GM19463 (cell line): ENCODE measurements around the gene NAV3.

Source experiments
- ATAC-seq: cut with Tn5 transposase; IDR thresholded peaks from one replicate; pipeline ENCODE4 v1.9.1; 2021; ENCODE audit warnings: mild to moderate bottlenecking, moderate library complexity; ENCODE audit not compliant: unreplicated experiment

NAV3 gene

GRCh38 chr12:77974645-77975044 is 144.0 kb downstream of the NAV3 start:
- no peak for ATAC-seq

GRCh38 chr12:77979597-77980250 is 149.0 kb downstream of the NAV3 start:
- ATAC-seq: no peak

- no peak for ATAC-seq
Measured at GRCh38 chr12:77980782-77981181, 150.1 kb downstream of the NAV3 start.

- ATAC-seq: no peak
Measured at GRCh38 chr12:77983859-77984258, 153.2 kb downstream of the NAV3 start.

- no peak for ATAC-seq
Measured at GRCh38 chr12:77992760-77993159, 162.1 kb downstream of the NAV3 start.

- ATAC-seq: no peak
Measured at GRCh38 chr12:77993658-77994057, 163.0 kb downstream of the NAV3 start.

- peak; percentile 85 for ATAC-seq
Measured at GRCh38 chr12:77995436-77996167, 164.9 kb downstream of the NAV3 start.

GRCh38 chr12:77996670-77997069 is 166.0 kb downstream of the NAV3 start:
- no peak for ATAC-seq

- ATAC-seq: no peak
Measured at GRCh38 chr12:77998236-77998786, 167.6 kb downstream of the NAV3 start.

GRCh38 chr12:77999074-77999715 is 168.5 kb downstream of the NAV3 start:
- peak; percentile 61 for ATAC-seq

GRCh38 chr12:78002878-78003277 is 172.2 kb downstream of the NAV3 start:
- ATAC-seq: no peak

- ATAC-seq: no peak
Measured at GRCh38 chr12:78004249-78005093, 173.8 kb downstream of the NAV3 start.

- ATAC-seq: no peak
Measured at GRCh38 chr12:78005094-78005492, 174.4 kb downstream of the NAV3 start.

- no peak for ATAC-seq
Measured at GRCh38 chr12:78007173-78007572, 176.5 kb downstream of the NAV3 start.

- ATAC-seq: no peak
Measured at GRCh38 chr12:78009031-78009430, 178.3 kb downstream of the NAV3 start.

GRCh38 chr12:78018171-78018910 is 187.6 kb downstream of the NAV3 start:
- no peak for ATAC-seq

GRCh38 chr12:78018939-78019338 is 188.2 kb downstream of the NAV3 start:
- no peak for ATAC-seq

- ATAC-seq: no peak
Measured at GRCh38 chr12:78028426-78028825, 197.7 kb downstream of the NAV3 start.

- ATAC-seq: no peak
Measured at GRCh38 chr12:78034025-78034424, 203.3 kb downstream of the NAV3 start.

- no peak for ATAC-seq
Measured at GRCh38 chr12:78035901-78036606, 205.4 kb downstream of the NAV3 start.
